HK-2 (cell line): Measurements from ENCODE around the gene HACE1.
A peak's percentile ranks its signal among the peaks of the same experiment; 100 is the strongest.

Experiments
- DNase-seq: peaks from one replicate; pipeline ENCODE4 v3.0.0-alpha.2; 2018; ENCODE audit not compliant: unreplicated experiment

The HACE1 gene

GRCh38 chr6:104688283-104688969, 171.3 kb downstream of the HACE1 start:
- DNase-seq, result no peak

- DNase-seq, result no peak
Observed at GRCh38 chr6:104686550-104687175, 173.1 kb downstream of the HACE1 start.

- DNase-seq, result no peak
Observed at GRCh38 chr6:104685871-104686549, 173.7 kb downstream of the HACE1 start.

GRCh38 chr6:104684911-104685415, 174.8 kb downstream of the HACE1 start:
- no peak for DNase-seq

- DNase-seq, result no peak
Observed at GRCh38 chr6:104683809-104684208, 175.9 kb downstream of the HACE1 start.

- peak; percentile 76 for DNase-seq
Observed at GRCh38 chr6:104682722-104683643, 176.7 kb downstream of the HACE1 start.

GRCh38 chr6:104680539-104680938, 179.2 kb downstream of the HACE1 start:
- no peak for DNase-seq

- no peak for DNase-seq
Observed at GRCh38 chr6:104679971-104680370, 179.7 kb downstream of the HACE1 start.
